ENCODE results near the gene VPS4A. TPM values are rescaled to one million over a fixed set of nuclear protein-coding genes. Genes with fewer than 3 reads are reported as not detected.
"Not testable (repeated sequence)": the region's sequence is repeated elsewhere in the genome, so short reads cannot be mapped to it uniquely, and the experiment has no call there.

The VPS4A gene
- polyA plus RNA-seq, 1 experiment: 12.8 TPM

DNA sequence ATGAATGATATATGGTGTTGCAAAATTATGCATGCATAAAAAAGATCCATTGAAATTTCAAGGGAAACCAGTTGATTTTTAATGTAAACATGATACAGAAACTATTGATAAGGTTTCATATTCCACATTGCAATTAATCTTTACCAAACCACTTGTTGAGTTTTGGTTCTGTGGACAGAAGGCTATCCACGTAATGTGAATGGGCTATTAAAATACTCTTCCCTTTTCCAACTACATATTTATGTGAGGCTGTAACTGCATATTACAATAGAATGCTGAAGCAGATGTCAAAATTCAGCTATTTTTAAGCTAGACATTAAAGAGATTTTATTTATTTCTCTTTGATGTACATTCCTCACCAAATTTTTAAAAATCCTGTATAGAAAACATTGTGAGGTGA is 33.7 kb upstream of the VPS4A start:
- ChIA-PET CTCF (interaction anchor here (0.7 to 1.8 kb wide), 2 partner anchors 10 to 127 kb away, joined by 3 to 12 read pairs; no protein-coding TSS in a partner anchor), POLR2A (no interaction called here)
- no peak for DNase-seq (ENCODE audit: low read depth, low spot score)

DNA sequence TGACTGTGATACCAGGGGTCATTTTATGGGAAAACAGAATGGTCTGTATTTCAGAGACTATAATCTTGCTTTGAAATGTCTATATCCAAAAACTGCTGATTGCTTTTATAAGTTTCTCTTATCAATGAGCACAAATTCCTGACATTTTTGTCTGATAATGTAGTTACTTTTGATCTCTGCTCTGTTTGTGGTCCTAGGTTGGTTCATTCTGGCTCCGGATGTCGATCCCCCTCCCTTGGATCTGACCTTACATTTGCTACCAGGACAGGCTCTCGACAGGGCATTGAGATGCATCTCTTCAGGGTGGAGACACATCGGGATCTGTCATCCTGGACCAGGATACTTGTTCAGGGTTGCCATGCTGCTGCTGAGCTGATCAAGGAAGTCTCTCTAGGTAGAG is 27.3 kb upstream of the VPS4A start:
- DNase-seq (ENCODE audit: low read depth, low spot score): no peak
- no peaks in the 10 kb centered on the region for H3K9me3 ChIP-seq (ENCODE audit: control insufficient read depth, insufficient read depth, low read length)
- H3K27ac ChIP-seq (ENCODE audit: low read depth, low read length): no peak overlapping the region
- TF ChIP-seq, protein P1, sequence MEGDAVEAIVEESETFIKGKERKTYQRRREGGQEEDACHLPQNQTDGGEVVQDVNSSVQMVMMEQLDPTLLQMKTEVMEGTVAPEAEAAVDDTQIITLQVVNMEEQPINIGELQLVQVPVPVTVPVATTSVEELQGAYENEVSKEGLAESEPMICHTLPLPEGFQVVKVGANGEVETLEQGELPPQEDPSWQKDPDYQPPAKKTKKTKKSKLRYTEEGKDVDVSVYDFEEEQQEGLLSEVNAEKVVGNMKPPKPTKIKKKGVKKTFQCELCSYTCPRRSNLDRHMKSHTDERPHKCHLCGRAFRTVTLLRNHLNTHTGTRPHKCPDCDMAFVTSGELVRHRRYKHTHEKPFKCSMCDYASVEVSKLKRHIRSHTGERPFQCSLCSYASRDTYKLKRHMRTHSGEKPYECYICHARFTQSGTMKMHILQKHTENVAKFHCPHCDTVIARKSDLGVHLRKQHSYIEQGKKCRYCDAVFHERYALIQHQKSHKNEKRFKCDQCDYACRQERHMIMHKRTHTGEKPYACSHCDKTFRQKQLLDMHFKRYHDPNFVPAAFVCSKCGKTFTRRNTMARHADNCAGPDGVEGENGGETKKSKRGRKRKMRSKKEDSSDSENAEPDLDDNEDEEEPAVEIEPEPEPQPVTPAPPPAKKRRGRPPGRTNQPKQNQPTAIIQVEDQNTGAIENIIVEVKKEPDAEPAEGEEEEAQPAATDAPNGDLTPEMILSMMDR (IDR thresholded peaks at IDR 0.05; ENCODE audit: low read depth, low read length): no peak
- no peaks in the 10 kb centered on the region for H3K27me3 ChIP-seq (ENCODE audit: control insufficient read depth, insufficient read depth, low read length)
- POLR2A ChIA-PET: no interaction called here
- CTCF ChIA-PET: interaction anchor here (0.8 kb wide), 1 partner anchor 130 kb away, joined by 3 read pairs; no protein-coding TSS in a partner anchor
- no peak overlapping the region for H3K4me3 ChIP-seq (ENCODE audit: low read depth, low read length)

More for the DNA sequence above, 33.7 kb upstream of the VPS4A start:
- Histone ChIP-seq H3K27ac (ENCODE audit: low read depth, low read length) (no peak overlapping the region), H3K27me3 (ENCODE audit: control insufficient read depth, insufficient read depth, low read length) (no peaks in the 10 kb centered on the region), H3K4me3 (ENCODE audit: low read depth, low read length) (no peak overlapping the region), H3K9me3 (ENCODE audit: control insufficient read depth, insufficient read depth, low read length) (no peaks in the 10 kb centered on the region)
- TF ChIP-seq, protein P1 (IDR thresholded peaks at IDR 0.05; ENCODE audit: low read depth, low read length): no peak

DNA sequence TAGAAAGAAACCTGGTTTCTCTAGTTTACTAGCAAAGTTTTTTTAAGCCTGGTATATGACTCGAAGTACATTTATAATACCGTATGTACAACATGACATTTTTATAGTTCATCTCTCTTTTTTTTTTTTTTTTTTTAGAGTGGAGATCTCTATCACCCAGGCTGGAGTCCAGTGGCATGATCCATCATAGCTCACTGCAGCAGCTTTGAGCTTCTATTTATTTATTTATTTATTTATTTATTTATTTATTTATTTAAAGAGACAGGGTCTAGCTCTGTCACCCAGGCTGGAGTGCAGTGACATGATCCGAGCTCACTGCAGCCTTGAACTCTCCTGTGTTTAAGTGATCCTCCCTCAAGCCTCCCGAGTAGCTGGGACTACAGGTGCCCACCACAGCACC is 25.9 kb upstream of the VPS4A start:
- CTCF ChIA-PET: interaction anchor here (0.7 to 4.1 kb wide), 6 partner anchors 25 to 438 kb away, joined by 3 to 31 read pairs (median 6); partner anchors contain the start of gene SNTB2
- no peaks in the 10 kb centered on the region for H3K27me3 ChIP-seq (ENCODE audit: control insufficient read depth, insufficient read depth, low read length)
- POLR2A ChIA-PET: interaction anchor here (1.9 kb wide), 1 partner anchor 98 kb away, joined by 12 read pairs; the partner anchor contains the start of gene SNTB2
- TF ChIP-seq, protein P1 (IDR thresholded peaks at IDR 0.05; ENCODE audit: low read depth, low read length): no peak
- H3K9me3 ChIP-seq (ENCODE audit: control insufficient read depth, insufficient read depth, low read length): no peaks in the 10 kb centered on the region
- no peak overlapping the region for H3K4me3 ChIP-seq (ENCODE audit: low read depth, low read length)
- H3K27ac ChIP-seq (ENCODE audit: low read depth, low read length): no peak overlapping the region
- no peak for DNase-seq (ENCODE audit: low read depth, low spot score)

DNA sequence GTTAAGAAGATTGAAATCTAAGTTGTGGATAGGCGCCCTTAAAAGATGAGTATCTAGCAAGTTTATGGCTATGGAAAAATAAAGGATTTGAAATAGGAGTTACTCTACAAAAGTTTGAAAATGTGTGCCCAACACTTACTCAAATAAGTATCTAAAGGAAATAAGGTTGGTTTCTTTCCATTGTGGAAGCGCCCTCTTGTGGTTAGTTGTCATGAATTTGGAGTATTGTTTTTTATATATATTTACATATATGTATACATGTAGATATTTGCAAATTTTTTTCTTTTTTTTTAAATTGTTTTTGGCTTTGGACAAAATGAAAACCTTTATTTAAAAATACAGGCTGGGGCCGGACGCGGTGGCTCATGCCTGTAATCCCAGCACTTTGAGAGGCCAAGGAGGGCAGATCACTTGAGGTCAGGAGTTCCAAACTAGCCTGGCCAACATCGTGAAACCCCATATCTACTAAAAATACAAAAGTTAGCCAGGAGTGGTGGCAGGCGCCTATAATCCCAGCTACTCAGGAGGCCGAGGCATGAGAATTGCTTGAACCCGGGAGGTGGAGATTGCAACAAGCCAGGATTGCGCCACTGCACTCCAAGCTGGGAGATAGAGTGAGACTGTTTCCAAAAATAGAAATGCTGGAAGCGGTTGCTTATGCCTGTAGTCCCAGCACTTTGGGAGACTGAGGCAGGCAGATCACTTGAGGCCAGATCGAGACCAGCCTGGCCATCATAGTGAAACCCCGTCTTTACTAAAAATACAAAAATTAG is 24.0 kb upstream of the VPS4A start:
- ChIA-PET CTCF (interaction anchor here (0.6 to 4.1 kb wide), 9 partner anchors 10 to 136 kb away, joined by 3 to 35 read pairs (median 6); partner anchors contain the start of gene SNTB2), POLR2A (interaction anchor here (0.5 to 2.0 kb wide), 4 partner anchors 14 to 166 kb away, joined by 3 to 12 read pairs (median 5); partner anchors contain the start of gene SNTB2)
- Histone ChIP-seq H3K4me3 (ENCODE audit: low read depth, low read length) (no peak overlapping the region), H3K27ac (ENCODE audit: low read depth, low read length) (no peak overlapping the region), H3K9me3 (ENCODE audit: control insufficient read depth, insufficient read depth, low read length) (no peaks in the 10 kb centered on the region), H3K27me3 (ENCODE audit: control insufficient read depth, insufficient read depth, low read length) (no peaks in the 10 kb centered on the region)
- TF ChIP-seq, protein P1 (IDR thresholded peaks at IDR 0.05; ENCODE audit: low read depth, low read length): peak; percentile 59
- DNase-seq (ENCODE audit: low read depth, low spot score): peak; percentile 34

DNA sequence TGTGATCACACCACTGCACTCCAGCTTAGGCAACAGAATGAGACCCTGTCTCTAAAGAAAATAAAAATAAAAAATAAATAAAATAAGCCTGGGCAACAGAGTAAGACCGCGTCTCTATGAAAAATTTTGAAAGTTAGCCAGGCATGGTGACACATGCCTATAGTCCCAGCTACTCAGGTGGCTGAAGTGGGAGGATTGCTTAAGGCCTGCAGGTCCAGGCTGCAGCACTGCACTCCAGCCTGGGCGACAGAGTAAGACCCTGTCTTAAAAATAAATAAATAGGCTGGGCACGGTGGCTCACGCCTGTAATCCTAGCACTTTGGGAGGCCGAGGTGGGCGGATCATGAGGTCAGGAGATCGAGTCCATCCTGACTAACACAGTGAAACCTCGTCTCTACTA is 19.5 kb upstream of the VPS4A start:
- H3K9me3 ChIP-seq (ENCODE audit: control insufficient read depth, insufficient read depth, low read length); DNase-seq (ENCODE audit: low read depth, low spot score); H3K27me3 ChIP-seq (ENCODE audit: control insufficient read depth, insufficient read depth, low read length); POLR2A ChIA-PET; H3K27ac ChIP-seq (ENCODE audit: low read depth, low read length); H3K4me3 ChIP-seq (ENCODE audit: low read depth, low read length): not testable (repeated sequence)
- CTCF ChIA-PET: interaction anchor here (1.0 kb wide), 1 partner anchor 141 kb away, joined by 4 read pairs; no protein-coding TSS in a partner anchor

Measured in AG04450 (cell line).